ENCODE data around the gene RIPOR2.

Gene RIPOR2

DNA sequence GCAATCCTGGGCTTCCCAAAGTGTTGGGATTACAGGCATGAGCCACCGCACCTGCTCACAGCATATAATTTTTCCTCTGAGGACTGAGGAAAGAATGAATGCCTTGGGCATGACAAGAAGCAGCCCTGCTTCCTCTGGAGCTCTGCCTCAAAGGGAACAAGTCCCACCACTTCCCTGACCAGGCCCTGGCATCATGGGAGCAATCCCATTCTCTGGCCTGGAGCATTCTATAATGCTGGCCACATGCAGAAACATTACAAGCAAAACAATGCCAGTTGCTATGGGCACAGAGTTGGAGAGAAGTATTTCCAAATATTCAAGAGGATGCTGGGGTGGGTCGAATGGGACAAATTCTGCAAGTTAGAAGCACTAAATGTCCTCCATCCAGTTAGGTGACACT lies 95.6 kb downstream of the RIPOR2 start:
- DNase-seq: no peak

DNA sequence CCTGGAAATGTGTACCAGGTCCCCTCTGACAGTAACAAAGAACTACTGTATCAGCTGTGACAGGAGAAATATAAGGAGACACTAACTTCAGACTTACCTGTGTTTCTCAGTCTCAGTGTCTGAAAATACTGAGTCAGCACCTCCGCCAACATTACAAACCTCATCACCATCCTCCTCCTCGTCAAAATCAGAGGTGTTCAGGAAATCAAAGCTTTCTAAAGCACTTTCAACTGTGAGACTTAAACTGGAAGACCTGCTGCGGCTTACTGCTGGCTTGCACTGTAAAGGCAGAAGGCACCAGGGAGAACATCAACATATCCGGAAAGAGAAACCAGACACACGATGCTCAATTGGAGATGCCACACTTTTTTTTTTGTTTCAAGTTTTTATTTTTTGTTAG lies 96.8 kb downstream of the RIPOR2 start:
- no peak for DNase-seq

DNA sequence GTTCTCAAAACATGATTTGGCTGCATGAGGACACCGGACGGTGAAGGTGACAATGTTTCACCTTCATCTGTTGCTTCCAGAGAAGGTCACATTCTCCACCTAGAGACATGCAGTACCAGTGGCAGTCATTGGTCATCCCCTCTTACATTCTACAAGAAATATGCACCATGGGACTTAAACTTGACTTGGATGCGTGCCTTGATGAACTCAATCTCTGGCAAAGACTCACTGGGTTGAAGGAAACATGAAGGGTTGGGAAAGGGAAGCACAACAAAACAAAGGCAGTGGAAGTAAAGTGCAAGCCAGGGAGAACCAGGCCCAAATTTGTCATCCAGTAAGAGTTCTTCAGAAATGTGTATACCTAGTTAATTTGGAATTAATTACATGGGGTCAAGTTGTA lies 97.7 kb downstream of the RIPOR2 start:
- no peak for DNase-seq

DNA sequence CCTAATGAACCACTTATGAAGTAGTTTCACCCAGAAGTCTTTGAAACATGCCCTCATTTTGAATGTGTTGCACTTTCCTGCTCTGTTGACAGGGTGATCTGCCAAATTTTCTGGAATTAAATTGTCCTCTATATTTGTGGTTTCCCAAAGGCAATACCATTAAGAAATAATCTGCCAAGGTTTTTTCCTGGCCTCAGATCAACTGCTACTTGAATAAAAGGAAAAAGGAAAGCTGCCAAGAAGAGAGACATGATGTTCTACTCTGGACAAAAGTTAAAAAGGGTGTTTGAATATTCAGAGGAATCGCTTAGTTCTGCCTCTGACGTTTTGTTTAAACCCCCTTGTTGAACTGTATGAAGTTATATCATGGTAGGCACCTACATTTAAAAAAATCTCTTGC lies 99.7 kb downstream of the RIPOR2 start:
- no peak for DNase-seq

DNA sequence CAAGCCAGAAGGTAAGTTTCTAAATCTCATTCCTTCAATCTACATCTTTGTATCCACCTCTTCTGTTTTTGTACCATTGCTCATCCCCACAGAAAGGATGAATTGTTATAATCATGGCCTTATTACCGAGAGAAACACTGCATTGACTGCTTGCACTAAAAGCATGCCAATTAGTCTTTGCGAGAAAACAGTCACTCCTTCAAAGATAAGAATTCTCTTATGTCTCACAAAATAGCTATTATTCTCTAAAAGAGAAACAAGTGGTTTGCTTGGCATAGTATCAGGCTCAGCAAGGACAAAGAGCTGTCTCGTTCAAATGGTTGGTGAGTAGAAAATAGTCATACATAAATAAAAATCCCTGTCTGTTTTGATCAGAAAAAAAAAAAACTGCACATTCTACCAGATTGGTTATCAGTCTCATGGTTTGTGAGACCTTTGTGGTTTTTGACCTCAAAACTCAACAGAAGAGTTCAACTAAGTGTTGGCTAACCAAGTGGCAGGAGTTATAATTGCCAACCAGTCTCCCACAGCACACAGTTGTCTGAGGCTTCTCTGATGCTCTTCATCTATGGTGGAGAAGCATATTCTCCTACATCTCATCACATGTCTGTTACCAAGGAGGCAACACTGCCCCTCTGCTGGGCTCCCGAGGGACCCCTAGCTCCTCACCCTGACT lies 101.9 kb downstream of the RIPOR2 start:
- DNase-seq: no peak

DNA sequence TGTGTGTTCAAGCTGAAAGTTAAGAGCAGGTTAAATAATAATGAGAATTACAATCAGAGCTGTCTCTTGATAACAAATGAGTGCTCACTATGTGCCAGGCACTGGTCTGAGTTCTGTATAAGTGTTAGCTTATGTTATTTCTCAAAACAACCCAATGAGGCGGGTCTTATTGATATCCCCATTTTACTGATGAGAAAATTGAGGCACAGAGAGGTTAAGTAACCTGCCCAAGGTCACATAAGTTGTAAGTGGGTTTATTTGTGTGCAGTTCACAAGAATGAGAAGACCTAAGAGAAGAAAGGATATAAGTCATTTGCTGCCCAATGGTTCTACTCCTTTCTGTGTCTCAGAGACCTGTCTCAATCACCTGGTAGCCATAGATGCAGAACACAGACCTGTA lies 103.0 kb downstream of the RIPOR2 start:
- DNase-seq: no peak

DNA sequence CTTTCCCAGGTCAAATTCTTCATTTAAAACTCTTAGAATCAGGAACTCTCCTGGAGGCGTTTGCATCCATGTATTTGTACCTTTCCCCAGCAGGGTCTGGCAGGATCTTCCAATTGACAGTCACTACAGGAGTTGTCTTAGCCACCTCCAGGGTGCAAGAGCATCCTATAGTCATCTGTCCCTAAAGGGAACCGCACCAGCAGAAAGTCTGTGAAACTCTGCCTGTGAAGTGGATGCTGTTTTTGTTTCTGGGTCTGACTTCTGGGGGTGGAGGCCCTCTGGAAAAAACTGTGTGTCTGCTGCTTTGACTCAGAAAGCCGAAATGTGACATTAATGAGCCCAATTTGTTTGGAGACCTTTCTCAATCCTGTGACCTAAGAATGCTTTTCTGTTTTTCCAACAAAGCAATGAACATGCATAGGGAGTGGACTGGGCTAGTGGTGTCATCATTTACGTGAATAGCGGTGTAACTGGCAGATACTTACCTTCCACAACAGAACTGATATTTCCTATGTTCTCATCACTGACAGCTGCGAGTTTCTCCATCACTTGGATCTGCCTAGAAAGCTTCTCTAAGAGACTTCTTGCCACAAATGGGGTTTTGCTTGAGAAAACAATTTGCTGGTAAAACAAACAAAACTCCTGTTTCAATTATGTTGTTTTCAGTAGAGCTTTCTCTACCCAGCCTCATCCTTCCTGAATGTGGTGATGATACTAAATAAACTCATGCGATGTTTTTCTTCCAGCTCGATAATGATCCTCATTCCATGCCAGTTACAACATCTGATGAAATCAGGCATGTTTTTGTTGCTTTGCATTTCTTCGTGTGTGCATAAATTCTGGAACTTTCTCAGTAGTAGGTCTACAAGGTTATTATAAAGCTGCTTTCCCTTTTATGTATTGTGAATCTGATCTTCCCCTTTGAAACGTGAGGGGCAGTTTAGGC lies 103.7 kb downstream of the RIPOR2 start:
- no peak for DNase-seq

DNA sequence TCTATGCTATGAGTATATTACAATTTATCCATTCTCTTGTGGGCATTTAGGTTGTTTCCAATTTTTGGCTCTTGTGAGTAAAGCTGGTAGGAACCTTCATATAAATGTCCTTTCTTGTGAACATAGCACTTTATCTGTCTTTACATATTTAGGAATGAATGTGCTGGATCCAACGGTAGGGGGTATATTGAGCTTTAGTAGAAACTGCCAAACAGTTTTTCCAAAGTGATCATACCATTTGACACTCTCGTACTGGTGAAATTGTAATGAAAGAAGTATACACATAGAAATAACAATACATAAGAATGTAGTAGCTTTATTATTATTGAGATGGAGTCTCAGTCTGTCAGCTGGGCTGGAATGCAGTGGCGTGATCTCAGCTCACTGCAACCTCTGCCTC lies 106.1 kb downstream of the RIPOR2 start:
- no peak for DNase-seq

DNA sequence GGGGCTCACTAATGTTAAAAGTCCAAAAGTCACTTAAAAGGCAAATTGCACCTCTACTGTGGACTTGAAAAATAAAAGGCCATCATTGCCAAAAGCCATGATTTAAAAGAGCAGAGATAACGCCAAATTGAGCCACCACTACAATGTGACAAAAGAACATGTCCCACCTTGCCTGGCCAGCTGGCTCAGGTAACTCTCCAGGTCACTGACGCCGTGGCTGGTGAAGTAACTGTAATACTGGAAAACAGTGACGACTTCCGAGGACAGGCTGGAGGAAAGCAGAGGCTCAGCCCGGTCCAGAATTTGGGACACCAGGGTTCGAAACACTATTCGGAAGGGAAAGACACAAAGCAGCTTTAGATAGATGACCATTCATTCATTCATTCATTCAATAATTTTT lies 107.8 kb downstream of the RIPOR2 start:
- DNase-seq: no peak

DNA sequence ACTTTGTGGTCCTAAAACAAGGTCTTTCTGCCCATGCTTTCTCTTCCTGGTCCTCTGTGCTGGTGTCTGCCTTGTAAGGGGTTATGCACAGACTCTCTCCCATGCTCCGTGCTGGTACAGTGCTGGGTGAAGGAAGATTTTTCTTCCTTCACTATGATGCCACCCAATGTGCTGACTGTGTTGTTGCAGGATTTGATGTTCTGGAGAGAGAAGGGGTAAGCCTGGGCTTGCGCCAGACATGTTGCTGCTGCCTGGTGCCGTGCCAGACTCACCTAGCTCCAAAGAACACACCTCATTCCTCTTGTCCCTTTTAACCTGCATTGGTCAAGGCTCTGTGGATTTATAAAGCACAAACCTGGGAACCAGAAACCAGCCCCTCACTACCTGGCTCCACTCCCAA lies 108.6 kb downstream of the RIPOR2 start:
- DNase-seq: no peak

DNA sequence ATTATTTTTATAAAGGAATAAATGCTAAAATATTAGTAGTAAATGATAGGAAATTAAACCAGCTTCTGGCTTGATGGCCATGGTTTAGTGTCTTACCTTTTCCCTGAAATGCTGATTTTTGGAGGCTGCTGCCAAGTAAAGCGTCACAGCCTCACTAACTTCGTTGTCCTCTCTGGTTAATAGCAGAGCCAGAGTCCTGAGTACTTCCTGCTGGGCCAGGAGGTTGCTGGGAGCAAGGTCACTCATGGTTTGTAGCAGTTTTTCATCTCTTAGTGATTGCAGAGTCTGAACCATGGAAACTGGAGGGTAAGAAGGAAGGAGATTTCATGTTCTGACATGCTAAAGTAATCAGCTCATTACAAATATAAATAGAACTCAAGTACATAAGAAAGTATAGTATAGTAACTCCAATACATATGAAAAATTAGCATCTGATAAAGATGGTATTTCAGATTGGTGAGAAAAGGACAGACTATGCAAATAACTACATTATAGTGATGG lies 110.6 kb downstream of the RIPOR2 start:
- DNase-seq: no peak

DNA sequence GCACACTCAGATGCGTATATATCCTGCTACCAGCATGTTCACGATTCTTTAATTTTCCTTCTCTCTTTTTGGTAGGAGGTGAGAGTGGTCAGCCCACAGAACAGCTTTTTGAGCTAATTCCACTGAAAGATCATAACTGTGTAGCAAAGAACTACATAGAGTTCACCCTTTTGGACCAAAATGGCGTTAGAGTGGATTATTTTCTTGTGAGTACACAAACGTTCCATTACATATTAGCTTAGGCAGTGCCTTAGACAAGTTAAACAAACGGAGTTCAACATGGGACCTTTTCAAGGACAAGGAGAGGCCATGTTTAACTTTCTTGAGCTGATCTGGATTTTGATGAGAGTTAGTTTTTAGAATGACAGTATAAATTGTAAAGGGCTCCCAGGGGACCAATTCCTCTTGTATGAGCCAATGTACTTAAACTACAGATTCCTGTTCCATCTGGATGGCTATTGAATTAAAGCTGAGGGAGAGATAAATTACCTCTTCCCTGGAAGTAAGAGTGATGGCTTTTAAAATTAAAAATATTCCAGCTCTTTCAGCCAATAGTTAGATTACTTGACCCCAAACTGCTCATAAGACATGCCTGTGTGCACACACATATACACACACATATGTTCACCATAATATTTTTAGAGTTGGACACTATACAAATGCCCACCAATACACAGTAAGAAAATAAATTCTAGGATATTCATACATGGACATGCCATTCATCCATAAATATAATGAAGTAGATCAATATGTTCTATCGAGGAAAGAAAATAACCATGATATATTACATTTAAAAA lies 111.4 kb downstream of the RIPOR2 start:
- no peak for DNase-seq

DNA sequence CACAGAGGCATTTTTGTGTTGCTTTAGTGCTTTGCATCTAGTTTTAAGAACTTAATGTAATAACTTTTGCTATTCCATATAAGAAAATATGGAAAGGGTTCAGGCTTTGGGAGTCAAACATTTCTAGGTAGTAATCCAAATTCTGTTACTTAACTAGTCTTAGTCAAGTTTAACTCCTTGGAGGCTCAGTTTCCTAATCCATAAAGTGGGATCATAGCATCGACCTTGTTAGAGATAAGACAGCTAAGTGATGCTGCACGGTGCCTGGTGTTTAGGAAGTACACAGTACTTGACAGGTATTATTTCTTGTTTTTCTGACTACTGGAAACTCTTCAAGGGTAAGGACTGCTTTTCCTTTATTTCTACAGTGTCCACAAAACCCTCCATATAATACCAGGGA lies 112.6 kb downstream of the RIPOR2 start:
- no peak for DNase-seq

DNA sequence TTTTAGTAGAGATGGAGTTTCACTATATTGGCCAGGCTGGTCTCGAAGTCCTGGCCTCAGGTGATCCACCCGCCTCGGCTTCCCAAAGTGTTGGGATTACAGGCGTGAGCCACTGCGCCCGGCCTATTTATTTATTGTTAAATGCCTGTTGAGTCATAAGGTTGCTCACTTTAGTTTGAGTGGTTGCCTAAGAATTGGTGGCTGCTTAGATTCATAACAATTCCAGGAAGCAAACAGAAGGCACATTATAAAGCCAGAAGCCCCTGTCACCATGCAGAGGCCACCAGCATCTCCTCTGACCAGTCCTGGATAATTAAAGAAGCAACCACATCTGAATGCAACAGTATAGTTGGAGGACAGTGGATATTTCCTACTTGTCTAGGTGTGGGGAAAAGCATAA lies 113.1 kb downstream of the RIPOR2 start:
- no peak for DNase-seq

DNA sequence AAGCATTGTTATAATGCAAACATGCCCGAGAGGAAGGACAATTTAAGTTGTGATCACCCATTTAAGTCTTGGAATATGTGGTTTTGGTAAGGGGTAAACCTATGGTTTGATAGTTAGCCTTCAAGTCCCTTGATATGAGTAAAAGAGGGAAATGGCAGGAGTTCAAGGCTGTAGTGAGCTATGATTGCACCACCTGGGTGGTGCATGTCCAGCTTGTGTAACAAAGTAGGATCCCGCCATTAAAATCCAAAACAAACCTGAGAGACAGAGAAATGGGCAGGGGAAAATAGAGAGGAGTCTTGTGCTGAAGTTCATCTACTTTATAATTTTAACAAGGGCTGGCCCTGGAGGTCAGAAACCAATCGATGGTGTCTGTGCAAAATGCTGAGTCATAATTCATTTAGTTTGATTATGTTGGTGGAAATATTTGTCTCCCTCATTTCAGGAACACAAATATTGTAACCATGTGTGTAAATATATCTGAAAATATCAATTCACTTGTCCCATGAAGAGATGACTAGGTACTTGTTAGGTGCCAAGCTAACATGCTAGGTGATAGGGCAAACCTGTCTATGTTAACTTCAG lies 113.8 kb downstream of the RIPOR2 start:
- no peak for DNase-seq

DNA sequence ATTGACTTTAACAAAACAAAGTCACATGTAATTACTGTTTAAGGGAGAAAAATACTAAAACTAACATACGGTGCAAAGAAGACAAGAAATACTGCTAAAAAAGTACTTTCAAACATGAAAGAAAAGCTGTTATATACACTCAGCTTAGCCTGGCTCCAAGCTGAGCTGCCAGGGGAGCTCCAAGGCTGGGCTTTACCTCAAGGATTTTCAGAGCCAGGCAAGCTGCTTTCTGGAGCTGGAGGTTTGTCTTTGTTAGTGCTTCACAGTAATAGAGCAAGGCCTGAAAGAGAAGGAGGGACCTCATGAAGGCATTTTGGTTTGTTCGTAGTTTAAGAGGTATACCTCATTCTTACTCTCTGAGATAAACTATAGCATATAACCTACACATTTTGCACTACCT lies 117.4 kb downstream of the RIPOR2 start:
- DNase-seq: no peak

DNA sequence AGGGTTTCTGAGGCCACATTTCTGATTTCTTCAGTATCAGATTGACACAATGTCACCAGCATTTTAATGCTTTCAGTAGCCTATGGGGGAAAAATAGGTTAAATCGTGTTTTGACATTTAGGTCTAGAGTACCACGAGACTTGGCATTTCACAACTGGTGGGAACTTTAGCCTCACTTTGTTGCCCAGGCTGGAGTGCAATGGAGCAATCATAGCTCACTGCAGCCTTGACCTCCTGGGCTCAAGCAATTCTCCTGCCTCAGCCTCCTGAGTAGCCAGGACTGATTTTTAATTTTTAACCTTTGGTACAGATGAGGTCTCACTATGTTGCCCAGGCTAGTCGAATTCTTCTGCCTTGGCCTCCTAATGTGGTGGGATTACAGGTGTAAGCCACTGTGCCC lies 126.0 kb downstream of the RIPOR2 start:
- no peak for DNase-seq

DNA sequence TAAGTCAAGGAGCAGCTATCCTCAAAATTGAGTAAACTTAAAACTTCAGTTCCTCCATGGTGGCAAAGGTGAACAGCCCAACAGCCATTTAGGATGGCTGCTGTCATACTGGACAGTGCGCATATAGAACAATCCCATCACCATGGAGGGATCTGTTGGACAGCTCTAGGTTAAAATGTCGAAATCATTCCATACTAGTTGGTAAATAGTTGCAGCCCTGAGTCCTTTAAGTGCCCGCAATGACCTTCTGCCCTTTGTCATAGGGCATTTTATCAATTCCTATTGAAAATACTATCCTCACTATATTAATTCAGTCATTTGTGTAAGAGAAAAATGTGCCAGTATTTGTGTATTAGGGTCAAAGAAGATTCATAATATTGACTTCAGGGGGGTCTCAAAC lies 128.2 kb downstream of the RIPOR2 start:
- DNase-seq: no peak

DNA sequence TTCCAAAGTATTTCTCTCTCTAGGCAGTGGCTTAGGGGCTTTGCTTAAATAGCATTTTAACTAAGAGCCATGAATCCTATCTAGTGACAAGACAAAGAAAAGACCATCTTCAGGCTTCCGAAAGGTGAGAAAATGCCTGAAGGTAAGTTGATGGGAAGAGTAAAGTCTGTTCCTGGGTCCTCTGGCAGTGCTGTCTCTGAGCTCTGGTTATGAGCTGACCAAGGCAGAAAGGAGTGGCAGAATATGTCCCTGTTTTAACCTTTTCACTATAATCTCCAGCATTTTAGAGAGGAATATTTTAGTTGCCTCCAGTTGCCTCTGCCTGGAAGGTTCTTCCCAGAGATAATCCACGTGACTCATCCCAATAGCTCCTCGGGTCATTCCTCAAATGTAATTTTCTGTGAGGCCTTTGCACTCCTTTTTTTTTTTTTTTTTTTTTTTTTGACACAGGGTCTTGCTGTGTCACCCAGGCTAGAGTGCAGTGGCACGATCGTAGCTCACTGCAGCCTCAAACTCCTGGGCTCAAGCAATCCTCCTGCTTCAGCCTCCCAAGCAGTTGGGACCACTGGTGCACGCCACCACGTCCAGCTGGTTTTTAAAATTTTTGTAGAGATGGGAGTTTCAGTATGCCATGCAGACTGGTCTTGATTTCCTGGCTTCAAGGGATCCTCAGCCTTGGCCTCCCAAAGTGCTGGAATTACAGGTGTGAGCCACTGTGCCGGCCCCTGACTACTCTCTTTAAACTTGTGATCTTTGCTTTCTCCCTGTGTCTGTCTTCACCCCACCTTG lies 133.3 kb downstream of the RIPOR2 start:
- DNase-seq: no peak

DNA sequence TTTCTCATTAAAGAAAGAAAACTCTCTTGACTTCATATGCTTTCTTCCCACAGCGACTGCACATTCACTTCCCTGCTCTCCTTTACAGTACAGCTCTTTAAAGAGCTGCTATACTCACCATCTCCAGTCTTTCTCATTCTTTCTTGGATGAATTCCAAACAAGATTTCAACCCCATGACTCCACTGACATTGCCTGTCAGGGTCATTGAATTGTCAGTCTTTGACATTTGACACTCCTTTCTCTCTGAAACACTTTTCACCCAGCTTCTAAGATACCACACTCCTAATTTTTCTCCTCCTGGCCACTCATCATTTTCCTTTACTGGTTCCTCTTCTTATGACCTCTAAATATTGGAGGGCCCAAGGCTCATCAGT lies 136.2 kb downstream of the RIPOR2 start:
- DNase-seq: no peak

DNA sequence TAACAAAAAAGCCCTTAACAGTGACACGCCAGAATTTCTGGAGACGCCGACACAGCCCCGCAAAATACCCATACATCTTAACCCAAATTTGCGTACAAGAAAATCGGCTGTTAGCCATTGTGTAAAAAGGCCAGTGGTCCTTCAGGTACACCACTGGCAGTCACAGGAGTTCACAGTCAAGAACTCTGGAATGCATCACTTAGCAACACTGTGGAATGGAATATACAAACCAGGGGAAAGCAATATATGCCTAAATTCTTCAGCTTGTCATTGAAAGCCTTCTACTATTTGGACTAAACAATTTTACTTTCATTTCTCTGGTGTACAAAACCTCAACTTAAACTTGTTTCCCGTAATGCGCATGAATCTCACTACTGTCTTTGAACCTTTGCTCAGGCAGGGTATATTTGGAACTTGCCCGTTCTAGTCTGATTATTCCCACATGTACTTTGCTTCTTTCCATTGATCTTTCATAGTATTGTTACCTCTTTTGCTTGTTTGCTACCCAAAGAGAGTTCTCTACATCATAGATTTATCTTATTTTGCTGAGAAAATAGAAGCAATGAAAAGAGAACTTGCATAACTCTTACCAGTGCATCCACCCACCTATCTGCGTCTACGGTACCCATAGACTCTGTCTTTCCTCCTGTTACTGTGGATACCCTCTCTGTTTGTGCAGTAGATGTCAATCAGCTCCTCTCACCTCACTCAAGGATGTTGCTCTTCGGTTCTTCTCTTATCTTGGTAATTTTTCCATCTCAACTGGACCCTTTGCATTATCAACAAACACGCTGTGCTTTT lies 136.8 kb downstream of the RIPOR2 start, which contains the start of gene ARMH2:
Gene ARMH2 (minus strand): TSS at position 178 of the 801 bp plus-strand sequence. CDS start 60 bp downstream, at position 118.
- DNase-seq: no peak
